OCI-M2 (cell line): ENCODE measurements around the gene CIBAR2.

Experiments used
- DNase-seq: peaks from one replicate; lab custom pipeline; 2025; ENCODE audit not compliant: unreplicated experiment; lab: John Stamatoyannopoulos, UW

The CIBAR2 gene

GRCh38 chr16:85112364-85112763, at the start of gene CIBAR2:
TSS of gene CIBAR2 (minus strand) at chr16:85112472. CDS start at chr16:85112352, 120 bp downstream.
- DNase-seq = no peak

DNA sequence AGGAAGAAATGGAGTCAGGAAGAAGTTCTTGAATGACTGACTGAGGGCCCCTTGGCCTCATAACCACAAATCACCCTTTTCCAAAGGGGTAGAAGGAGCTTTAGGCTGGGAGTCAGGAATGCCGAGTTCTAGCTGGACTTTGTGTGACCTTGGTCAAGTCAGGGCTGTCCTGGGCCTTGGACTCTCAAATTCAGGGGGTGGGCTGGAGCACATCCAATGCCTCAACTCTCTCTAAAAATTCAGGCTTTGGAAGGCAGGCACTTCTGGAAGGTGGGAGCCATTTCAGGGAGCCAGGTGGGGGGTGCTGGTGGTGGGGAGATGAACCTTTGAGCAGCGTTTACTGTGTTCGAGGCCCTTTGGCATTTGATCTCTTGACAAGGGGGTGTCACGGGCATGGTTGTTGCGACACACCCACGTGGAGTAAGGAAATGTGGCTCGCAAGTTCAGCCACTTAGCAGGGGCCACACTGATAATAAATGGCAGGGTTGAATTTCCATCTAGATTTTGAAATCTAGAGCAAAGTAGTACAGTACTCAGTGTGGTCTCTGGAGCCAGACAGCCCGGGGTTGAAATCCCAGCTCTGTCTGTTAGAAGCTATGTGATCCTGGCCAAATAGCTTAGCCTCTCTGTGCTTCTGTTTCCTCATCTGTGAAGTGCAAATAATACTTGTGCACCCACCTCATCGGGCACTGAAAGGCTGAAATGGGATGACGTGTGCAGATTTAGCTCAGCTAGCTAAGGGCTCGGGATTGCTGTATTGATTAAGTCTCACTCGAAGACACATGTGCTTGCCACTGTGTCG, 47.1 kb upstream of the CIBAR2 start:
- DNase-seq = no peak

- DNase-seq = no peak
Observed at GRCh38 chr16:85158743-85159178, 46.5 kb upstream of the CIBAR2 start.

- no peak for DNase-seq
Observed at GRCh38 chr16:85157813-85158742, 45.8 kb upstream of the CIBAR2 start.

DNA sequence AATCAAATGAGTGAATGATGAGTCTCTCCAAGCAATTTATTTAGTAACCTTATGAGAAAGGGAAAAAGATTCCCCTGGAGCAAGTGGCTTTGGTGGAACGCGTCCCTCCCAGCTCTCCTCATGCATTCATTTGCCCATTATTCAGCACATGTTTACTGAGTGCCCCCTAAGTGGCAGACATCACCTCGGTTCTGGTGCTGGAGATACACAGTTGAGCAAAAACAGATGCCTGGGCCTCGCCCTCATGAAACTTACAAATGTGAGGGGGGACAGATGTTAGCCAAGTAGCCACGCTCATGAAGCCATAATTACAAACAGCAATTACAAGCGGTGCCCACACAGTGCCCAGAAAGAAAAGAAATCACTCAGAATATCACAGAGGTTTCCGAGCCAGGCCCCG, 45.1 kb upstream of the CIBAR2 start:
- DNase-seq = no peak

DNA sequence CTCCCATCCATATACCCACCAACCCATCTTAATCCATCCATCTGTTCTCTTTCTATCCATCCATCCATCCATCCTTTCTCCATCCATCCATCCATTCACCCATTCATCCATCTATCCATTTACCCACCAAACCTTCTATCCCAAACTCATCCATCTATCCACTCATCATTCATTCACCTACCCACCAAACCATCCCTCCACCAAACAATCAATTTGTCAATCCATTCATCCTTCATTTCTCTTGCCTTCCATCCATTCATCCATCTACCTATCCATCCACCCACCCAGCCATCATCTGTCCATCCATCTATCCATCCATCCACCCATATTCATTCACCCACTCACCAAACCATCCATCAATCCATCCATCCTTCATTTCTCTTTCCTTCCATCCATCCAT, 44.6 kb upstream of the CIBAR2 start:
- no peak for DNase-seq

GRCh38 chr16:85156440-85156839, 44.2 kb upstream of the CIBAR2 start:
- DNase-seq = no peak

DNA sequence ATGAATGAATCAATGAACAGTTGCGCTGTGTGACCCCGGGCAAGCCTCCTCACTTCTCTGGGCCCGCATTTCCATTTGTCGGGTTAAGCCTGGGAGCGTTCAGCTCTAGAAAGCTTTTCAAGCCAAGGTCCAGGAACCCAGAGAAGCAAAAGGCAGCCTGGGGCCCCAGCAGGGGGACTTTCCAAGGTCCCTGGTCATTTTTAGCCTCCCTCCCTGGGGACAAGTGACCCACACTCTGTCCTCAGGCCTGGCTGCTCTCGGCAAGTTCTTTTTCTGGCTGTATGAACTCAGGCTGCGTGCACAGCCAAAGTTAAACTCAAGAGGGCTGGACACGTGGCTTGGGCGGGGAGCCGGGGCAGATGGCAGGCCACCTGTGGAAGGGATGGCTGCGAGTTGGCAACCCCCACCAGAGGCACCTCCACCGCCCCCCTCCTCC, 41.4 kb upstream of the CIBAR2 start:
- no peak for DNase-seq

DNA sequence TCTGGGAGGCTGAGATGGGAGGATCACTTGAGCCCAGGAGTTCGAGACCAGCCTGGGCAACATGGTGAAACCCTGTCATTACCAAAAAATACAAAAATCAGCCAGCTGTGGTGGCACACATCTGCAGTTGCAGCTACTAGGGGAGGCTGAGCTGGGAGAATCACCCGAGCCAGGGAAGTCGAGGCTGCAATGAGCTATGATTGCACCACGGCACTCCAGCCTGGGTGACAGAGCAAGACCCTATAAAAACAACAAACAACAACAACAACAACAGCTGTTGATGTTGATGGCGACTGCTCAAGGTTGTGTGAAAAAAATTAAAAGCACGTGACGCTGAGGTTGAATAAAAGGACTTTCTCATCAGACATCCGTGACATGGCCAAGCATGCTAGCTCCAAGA, 40.8 kb upstream of the CIBAR2 start:
- DNase-seq = no peak

DNA sequence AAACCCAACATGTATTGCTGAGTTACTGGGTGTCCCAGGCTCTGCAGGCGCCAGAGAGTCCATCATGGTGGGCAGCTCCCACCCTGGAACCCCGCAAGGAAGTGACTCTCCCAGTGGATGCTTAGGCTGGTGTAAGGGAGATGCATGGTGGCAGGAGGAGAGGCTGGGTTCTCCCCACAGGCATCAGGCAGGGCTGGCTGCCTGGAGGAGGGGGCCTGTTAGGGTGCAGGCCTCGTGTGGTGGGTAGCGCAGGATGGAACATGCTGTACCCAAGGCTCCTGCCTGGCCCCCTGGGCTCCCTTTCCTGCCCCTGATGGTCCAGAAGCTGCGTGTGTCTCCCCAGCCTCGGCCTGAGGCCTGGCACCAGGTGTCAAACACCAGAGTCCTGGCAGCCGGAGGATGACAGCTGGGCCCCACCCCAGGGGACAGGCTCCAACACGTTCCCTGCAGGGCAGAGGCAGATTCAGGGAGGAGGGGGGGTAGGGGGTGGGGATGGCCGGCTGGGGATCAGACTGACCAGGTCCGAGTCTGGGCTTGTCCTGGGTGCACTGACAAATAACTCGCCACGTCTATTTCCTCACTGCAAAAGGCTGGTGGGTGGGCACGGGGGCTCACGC, 40.2 kb upstream of the CIBAR2 start:
- no peak for DNase-seq

GRCh38 chr16:85151603-85152413, 39.5 kb upstream of the CIBAR2 start:
- no peak for DNase-seq

DNA sequence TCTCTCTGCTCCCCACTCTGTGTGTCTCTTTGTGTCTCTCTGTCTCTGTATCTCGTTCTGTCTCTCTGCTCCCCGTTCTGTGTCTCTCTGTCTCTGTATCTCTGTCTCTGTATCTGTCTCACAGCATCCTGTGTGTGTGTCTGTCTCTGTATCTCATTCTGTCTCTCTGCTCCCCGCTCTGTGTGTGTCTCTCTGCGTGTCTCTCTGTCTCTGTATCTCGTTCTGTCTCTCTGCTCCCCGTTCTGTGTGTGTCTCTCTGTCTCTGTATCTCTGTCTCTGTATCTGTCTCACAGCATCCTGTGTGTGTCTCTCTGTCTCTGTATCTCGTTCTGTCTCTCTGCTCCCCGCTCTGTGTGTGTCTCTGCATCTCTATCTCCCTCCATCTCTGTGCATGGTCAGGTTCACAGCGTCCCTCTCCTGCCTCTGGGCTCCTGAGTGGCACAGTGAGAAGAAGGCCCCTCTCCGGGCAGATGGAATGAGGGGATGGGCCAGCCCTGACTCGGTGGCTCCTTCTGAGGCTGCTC, 38.9 kb upstream of the CIBAR2 start:
- DNase-seq = no peak

DNA sequence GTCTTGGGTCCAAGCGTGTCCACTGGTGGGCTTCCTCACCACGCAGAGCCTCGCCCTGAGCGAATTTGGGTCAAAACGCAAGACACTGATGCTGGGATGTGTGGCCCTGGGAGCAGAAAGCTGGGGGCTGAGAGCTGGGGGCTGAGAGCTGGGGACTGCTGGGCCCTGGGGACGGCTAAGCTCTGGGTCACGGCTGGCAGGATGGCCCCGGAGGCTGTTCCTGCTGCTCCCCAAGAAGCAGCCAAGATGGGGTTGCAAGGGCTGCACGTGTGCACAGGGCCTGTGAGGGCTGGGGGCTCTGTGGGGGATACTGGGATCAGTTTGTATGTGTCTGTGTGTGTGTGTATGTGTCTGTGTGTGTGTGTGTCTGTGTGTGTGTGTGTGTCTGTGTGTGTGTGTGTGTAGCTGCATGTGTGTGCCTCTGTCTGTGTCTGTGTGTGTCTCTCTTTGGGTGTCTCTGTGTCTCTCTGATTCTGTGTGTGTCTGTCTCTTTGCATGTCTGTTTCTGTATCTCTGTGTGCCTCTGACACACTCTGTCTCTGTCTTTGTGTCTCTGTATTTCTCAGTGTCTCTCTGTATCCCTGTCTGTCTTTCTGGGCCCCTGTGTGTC, 38.2 kb upstream of the CIBAR2 start:
- DNase-seq = no peak

DNA sequence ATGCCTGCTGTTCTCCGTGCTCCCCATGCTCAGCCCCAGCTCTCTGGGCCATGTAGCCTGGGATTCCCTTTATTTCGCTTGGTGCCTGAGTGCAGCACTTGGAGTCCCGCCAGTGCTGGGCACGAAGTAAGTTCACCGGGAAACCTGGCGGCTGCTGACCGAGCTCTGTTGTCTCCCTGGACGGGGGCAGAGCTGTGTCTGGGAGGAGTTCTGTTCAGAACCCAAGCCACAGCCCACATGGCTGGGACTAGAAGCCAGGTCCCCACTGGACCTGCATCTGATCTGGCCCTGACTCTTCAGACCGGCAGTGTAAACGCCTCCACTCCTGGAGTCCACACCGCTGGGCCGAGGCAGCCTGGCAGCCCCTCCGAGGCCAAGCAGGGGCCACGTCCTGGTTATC, 37.5 kb upstream of the CIBAR2 start:
- no peak for DNase-seq

DNA sequence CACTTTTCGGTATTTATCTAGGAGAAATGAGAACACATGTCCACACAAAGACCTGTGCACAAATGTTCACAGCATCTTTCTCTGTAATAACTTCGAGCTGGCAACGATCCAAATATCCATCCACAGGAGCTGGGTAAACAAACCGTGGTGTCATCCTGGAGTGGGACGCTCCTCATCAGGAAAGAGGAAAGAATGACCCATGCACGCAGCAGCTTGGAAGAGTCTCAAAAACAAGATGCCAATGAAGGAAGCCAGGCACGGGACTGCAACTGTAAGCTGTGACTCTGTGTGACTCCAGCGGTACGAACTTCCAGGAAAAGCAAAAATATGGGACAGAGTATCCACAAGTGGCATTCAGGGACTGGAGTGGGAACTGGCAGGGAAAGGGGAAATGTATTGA, 36.7 kb upstream of the CIBAR2 start:
- DNase-seq = no peak

DNA sequence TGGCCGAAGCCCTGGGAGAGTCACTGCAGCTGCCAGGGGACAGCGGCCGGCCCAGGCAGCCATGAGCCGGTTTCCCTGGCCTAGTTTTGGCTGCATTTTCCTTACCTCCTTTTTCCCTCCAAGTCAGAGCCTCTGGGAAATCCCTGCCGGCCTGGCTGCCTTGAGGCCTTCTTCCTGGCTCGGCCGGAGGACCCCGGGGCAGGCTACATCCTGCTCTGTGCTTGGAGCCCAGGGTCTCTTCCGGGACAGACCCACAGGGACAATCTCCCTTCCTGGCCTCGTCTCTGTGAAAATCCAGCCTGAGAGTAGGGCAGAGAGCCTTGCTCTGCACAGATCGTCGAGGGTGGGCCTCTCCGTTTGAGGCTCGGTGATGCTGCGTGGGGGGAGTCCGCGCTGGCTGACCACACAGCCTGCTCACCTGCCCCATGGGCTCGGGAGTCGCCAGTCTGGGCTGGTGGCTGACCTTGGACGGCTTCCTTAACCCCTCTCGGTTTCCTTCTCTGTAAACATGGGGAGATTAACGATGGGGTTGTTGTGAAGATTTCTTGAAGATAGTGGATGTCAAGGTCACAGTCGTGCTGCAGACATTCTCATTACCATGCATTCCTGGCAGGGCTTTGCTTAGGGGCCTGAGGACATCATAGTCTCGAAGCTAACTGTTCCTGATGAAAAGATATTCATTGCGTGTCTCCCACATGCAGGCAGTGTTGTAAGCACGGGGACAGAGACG, 34.8 kb upstream of the CIBAR2 start:
- no peak for DNase-seq

GRCh38 chr16:85146532-85146797, 34.2 kb upstream of the CIBAR2 start:
- DNase-seq = no peak

DNA sequence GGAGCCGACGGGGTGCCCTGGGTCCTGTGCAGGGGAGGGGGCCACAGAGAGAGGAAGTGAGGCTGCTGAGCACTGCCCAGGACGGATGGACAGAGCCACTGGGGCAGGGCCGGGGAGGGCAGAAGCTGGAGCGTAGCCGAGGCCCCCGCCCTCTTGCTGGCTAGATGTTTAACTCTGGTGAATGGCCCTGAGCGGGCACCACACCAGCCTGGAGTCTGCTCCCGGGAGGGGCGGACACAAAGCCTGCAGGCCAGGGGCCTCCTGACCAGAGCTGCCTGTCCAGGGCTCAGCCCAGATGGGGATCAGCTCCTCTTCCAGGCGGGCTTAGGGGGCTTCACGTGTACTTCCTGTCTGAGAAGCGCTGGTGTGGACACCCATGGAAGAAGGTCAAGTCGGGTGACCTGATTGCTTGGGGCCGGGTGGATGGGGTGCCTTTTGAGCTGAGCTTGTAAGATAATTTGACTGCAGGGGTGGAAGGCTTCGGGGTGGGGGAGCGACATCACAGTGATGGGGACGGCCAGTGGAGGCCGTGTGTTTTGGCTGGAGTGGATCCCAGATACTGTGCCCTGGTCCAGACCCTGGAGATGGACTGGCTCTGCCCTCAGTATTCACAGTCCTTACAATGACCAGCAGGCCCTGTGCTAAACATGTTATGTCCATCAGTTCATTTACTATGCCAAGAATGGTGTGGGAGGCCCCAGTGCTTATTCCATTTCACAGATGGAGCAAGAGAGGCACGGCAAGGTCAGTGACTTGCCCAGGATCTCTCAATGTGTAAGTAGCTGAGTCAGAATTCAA, 33.7 kb upstream of the CIBAR2 start:
- DNase-seq = no peak

DNA sequence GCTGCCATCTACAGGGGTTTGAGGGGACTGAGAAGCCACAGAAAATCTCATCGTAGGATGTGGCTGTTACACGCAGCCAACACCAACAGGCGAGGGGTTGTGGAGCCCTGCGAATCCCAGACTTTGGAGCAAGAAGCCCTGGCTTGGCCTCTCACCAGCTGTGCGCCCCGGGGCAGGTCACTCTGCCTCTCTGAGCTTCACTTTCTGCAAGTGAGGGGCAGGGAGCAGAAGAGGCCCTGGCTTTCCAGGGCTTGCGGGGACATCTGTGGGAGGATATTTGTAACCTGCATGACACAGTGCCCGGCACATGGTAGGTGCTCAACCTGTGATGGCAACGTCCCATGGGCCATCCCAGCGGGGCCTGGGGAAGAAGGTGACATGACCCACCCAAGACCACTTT, 32.9 kb upstream of the CIBAR2 start:
- DNase-seq = no peak
